ENCODE results near the gene SLC27A2.
"Not testable (repeated sequence)": the region's sequence is repeated elsewhere in the genome, so short reads cannot be mapped to it uniquely, and the experiment has no call there.

Gene SLC27A2

GRCh38 chr15:50168783-50169411, 13.1 kb upstream of the SLC27A2 start:
- in situ Hi-C loops (cut with HindIII; ENCODE audit: low pct_unique_long_range_greater_than_20kb, low sequenced_read_pairs) = no loop called here

GRCh38 chr15:50172360-50172895, 9.6 kb upstream of the SLC27A2 start:
- DNase-seq (ENCODE audit: low read depth in 1 of 2, low spot score in 1 of 2); in situ Hi-C loops (cut with HindIII; ENCODE audit: low pct_unique_long_range_greater_than_20kb, low sequenced_read_pairs): not testable (repeated sequence)

More at GRCh38 chr15:50168783-50169411, 13.1 kb upstream of the SLC27A2 start:
- TF ChIP-seq JUND (IDR thresholded peaks at IDR 0.05; ENCODE audit: low read depth) = no peak
- DNase-seq (ENCODE audit: low read depth in 1 of 2, low spot score in 1 of 2) = no peak

- no peak for TF ChIP-seq JUND (IDR thresholded peaks at IDR 0.05; ENCODE audit: low read depth)
- no peak for DNase-seq (ENCODE audit: low read depth in 1 of 2, low spot score in 1 of 2)
- in situ Hi-C loops (cut with HindIII; ENCODE audit: low pct_unique_long_range_greater_than_20kb, low sequenced_read_pairs) = no loop called here
Measured at GRCh38 chr15:50176869-50177268, 5.1 kb upstream of the SLC27A2 start.

GRCh38 chr15:50180091-50180490, 1.9 kb upstream of the SLC27A2 start:
- in situ Hi-C loops (cut with HindIII; ENCODE audit: low pct_unique_long_range_greater_than_20kb, low sequenced_read_pairs) = no loop called here
- no peak for DNase-seq (ENCODE audit: low read depth in 1 of 2, low spot score in 1 of 2)
- no peak for TF ChIP-seq JUND (IDR thresholded peaks at IDR 0.05; ENCODE audit: low read depth)

GRCh38 chr15:50180582-50180981, 1.4 kb upstream of the SLC27A2 start:
- no peak for DNase-seq (ENCODE audit: low read depth in 1 of 2, low spot score in 1 of 2)
- no peak for TF ChIP-seq JUND (IDR thresholded peaks at IDR 0.05; ENCODE audit: low read depth)
- in situ Hi-C loops (cut with HindIII; ENCODE audit: low pct_unique_long_range_greater_than_20kb, low sequenced_read_pairs) = no loop called here

- no peak for TF ChIP-seq JUND (IDR thresholded peaks at IDR 0.05; ENCODE audit: low read depth)
- in situ Hi-C loops (cut with HindIII; ENCODE audit: low pct_unique_long_range_greater_than_20kb, low sequenced_read_pairs) = no loop called here
- no peak for DNase-seq (ENCODE audit: low read depth in 1 of 2, low spot score in 1 of 2)
Measured at GRCh38 chr15:50181201-50181968, 611 bp upstream of the SLC27A2 start.

- in situ Hi-C loops (cut with HindIII; ENCODE audit: low pct_unique_long_range_greater_than_20kb, low sequenced_read_pairs) = no loop called here
- DNase-seq (ENCODE audit: low read depth in 1 of 2, low spot score in 1 of 2) = peak; percentile 48 to 49
- no peak for TF ChIP-seq JUND (IDR thresholded peaks at IDR 0.05; ENCODE audit: low read depth)
Measured at GRCh38 chr15:50182219-50183013, 420 bp downstream of the SLC27A2 start.

- in situ Hi-C loops (cut with HindIII; ENCODE audit: low pct_unique_long_range_greater_than_20kb, low sequenced_read_pairs) = no loop called here
- DNase-seq (ENCODE audit: low read depth in 1 of 2, low spot score in 1 of 2) = no peak
- TF ChIP-seq JUND (IDR thresholded peaks at IDR 0.05; ENCODE audit: low read depth) = no peak
Measured at GRCh38 chr15:50183112-50183794, 1.3 kb downstream of the SLC27A2 start.

GRCh38 chr15:50184863-50185504, 3.0 kb downstream of the SLC27A2 start:
- DNase-seq (ENCODE audit: low read depth in 1 of 2, low spot score in 1 of 2) = no peak
- in situ Hi-C loops (cut with HindIII; ENCODE audit: low pct_unique_long_range_greater_than_20kb, low sequenced_read_pairs) = no loop called here
- no peak for TF ChIP-seq JUND (IDR thresholded peaks at IDR 0.05; ENCODE audit: low read depth)

- no peak for TF ChIP-seq JUND (IDR thresholded peaks at IDR 0.05; ENCODE audit: low read depth)
- in situ Hi-C loops (cut with HindIII; ENCODE audit: low pct_unique_long_range_greater_than_20kb, low sequenced_read_pairs) = no loop called here
- no peak for DNase-seq (ENCODE audit: low read depth in 1 of 2, low spot score in 1 of 2)
Measured at GRCh38 chr15:50186090-50186489, 4.1 kb downstream of the SLC27A2 start.

- no peak for TF ChIP-seq JUND (IDR thresholded peaks at IDR 0.05; ENCODE audit: low read depth)
- in situ Hi-C loops (cut with HindIII; ENCODE audit: low pct_unique_long_range_greater_than_20kb, low sequenced_read_pairs) = no loop called here
- DNase-seq (ENCODE audit: low read depth in 1 of 2, low spot score in 1 of 2) = no peak
Measured at GRCh38 chr15:50186752-50187151, 4.8 kb downstream of the SLC27A2 start.

- in situ Hi-C loops (cut with HindIII; ENCODE audit: low pct_unique_long_range_greater_than_20kb, low sequenced_read_pairs) = no loop called here
- DNase-seq (ENCODE audit: low read depth in 1 of 2, low spot score in 1 of 2) = no peak
- TF ChIP-seq JUND (IDR thresholded peaks at IDR 0.05; ENCODE audit: low read depth) = no peak
Measured at GRCh38 chr15:50187525-50187924, 5.5 kb downstream of the SLC27A2 start.
